ENCODE measurements around the gene EXOSC10. TPM values are rescaled to one million over a fixed set of nuclear protein-coding genes. Genes with fewer than 3 reads are reported as not detected.

The EXOSC10 gene
- total RNA-seq, 1 experiment from 2014 or later = 73.0 TPM

- H3K36me3 Mint-ChIP-seq = peaks cover 24% of the 10 kb centered on the region
- H3K27me3 Mint-ChIP-seq (ENCODE audit: low read depth) = no peaks in the 10 kb centered on the region
- POLR2A ChIA-PET = interaction anchor here (0.5 to 1.0 kb wide), 4 partner anchors 39 to 311 kb away, joined by 3 read pairs; partner anchors contain the start of genes EXOSC10 and MTOR
- H3K4me3 Mint-ChIP-seq = peak within 1 kb of the TSS; percentile 94
- peak within 1 kb of the TSS; percentile 94 for H3K27ac Mint-ChIP-seq
- H3K4me1 Mint-ChIP-seq = peaks cover 16% of the 10 kb centered on the region
- ATAC-seq (peak; percentile 95), DNase-seq (ENCODE audit: low spot score) (peak; percentile 93)
- H3K9me3 Mint-ChIP-seq = no peaks in the 10 kb centered on the region
- CTCF ChIA-PET = interaction anchor here (0.6 to 3.3 kb wide), 5 partner anchors 9 to 43 kb away, joined by 3 to 67 read pairs (median 4); partner anchors contain the start of gene EXOSC10
- peak; percentile 62; the same call in 1 of the 2 replicates for TF ChIP-seq CREM (CRISPR knock-in tag; IDR thresholded peaks at IDR 0.05)
- TF ChIP-seq USF2 (CRISPR knock-in tag; IDR thresholded peaks at IDR 0.05) = peak; percentile 91
- TF ChIP-seq MYBL2 (CRISPR knock-in tag; IDR thresholded peaks at IDR 0.05) = no peak
- TF ChIP-seq NR1H2 (CRISPR knock-in tag; IDR thresholded peaks at IDR 0.05) = no peak
- TF ChIP-seq E2F5 (CRISPR knock-in tag; IDR thresholded peaks at IDR 0.05) = peak; percentile 42; the same call in 1 of the 2 replicates
- TF ChIP-seq ETV6 (CRISPR knock-in tag; IDR thresholded peaks at IDR 0.05) = no peak
- peak; percentile 94 for TF ChIP-seq SP1 (CRISPR knock-in tag; conservative IDR thresholded peaks at IDR 0.05)
- TF ChIP-seq CTCF (IDR thresholded peaks at IDR 0.05) = no peak
- no peak for TF ChIP-seq E2F4 (CRISPR knock-in tag; IDR thresholded peaks at IDR 0.05; ENCODE audit: borderline replicate concordance, low read depth)
- peak; percentile 46; the same call in 1 of the 2 replicates for TF ChIP-seq USF1 (CRISPR knock-in tag; IDR thresholded peaks at IDR 0.05)
- no peak for TF ChIP-seq GRHL2 (CRISPR knock-in tag; IDR thresholded peaks at IDR 0.05; ENCODE audit: insufficient replicate concordance, severe bottlenecking)
- TF ChIP-seq MLX (CRISPR knock-in tag; IDR thresholded peaks at IDR 0.05) = no peak
- peak; percentile 85 for TF ChIP-seq NFYB (CRISPR knock-in tag; conservative IDR thresholded peaks at IDR 0.05; ENCODE audit: low read depth)
- TF ChIP-seq FOXP4 (CRISPR knock-in tag; IDR thresholded peaks at IDR 0.05) = peak; percentile 39; the same call in 1 of the 2 replicates
- TF ChIP-seq ZNF263 (CRISPR knock-in tag; IDR thresholded peaks at IDR 0.05; ENCODE audit: low read depth) = no peak
- TF ChIP-seq MAX (CRISPR knock-in tag; IDR thresholded peaks at IDR 0.05) = peak; percentile 11; the same call in 1 of the 2 replicates
These were observed 39.5 kb downstream of the EXOSC10 start, which contains the start of gene SRM for GRCh38 chr1:11059968-11060830. Gene SRM (minus strand): TSS chr1:11060018. CDS start chr1:11059943, 75 bp downstream.
